ENCODE data around the gene RASGRP3. TPM values are rescaled to one million over a fixed set of nuclear protein-coding genes. Genes with fewer than 3 reads are reported as not detected.

Gene RASGRP3
- total RNA-seq, 1 donor from 2014 or later, result 0.94 TPM

GRCh38 chr2:33606100-33606499, 129.7 kb downstream of the RASGRP3 start:
- Mint-ChIP-seq H3K27ac (no peak overlapping the region), H3K4me3 (no peak overlapping the region), H3K36me3 (no peaks in the 10 kb centered on the region), H3K4me1 (ENCODE audit: unreplicated experiment) (peaks cover 13% of the 10 kb centered on the region), H3K9me3 (peaks cover under 1% of the 10 kb centered on the region), H3K27me3 (no peaks in the 10 kb centered on the region)
- TF ChIP-seq CTCF (conservative IDR thresholded peaks at IDR 0.05), result no peak
- DNase-seq (ENCODE audit: extremely low spot score, unreplicated experiment), result no peak

- H3K4me1 Mint-ChIP-seq (ENCODE audit: unreplicated experiment), result peaks cover 13% of the 10 kb centered on the region
- DNase-seq (ENCODE audit: extremely low spot score, unreplicated experiment), result no peak
- no peaks in the 10 kb centered on the region for H3K36me3 Mint-ChIP-seq
- no peak overlapping the region for H3K4me3 Mint-ChIP-seq
- TF ChIP-seq CTCF (conservative IDR thresholded peaks at IDR 0.05), result no peak
- H3K27ac Mint-ChIP-seq, result no peak overlapping the region
- no peaks in the 10 kb centered on the region for H3K27me3 Mint-ChIP-seq
- H3K9me3 Mint-ChIP-seq, result peaks cover 5% of the 10 kb centered on the region
These were observed 130.2 kb downstream of the RASGRP3 start for GRCh38 chr2:33606622-33607021.

- Mint-ChIP-seq H3K27ac (no peak overlapping the region), H3K4me3 (no peak overlapping the region), H3K4me1 (ENCODE audit: unreplicated experiment) (peaks cover 13% of the 10 kb centered on the region), H3K27me3 (no peaks in the 10 kb centered on the region), H3K9me3 (peaks cover 5% of the 10 kb centered on the region), H3K36me3 (no peaks in the 10 kb centered on the region)
- DNase-seq (ENCODE audit: extremely low spot score, unreplicated experiment), result no peak
- no peak for TF ChIP-seq CTCF (conservative IDR thresholded peaks at IDR 0.05)
These were observed 130.8 kb downstream of the RASGRP3 start for GRCh38 chr2:33607251-33607721.

- Mint-ChIP-seq H3K27ac (no peak overlapping the region), H3K4me1 (ENCODE audit: unreplicated experiment) (peaks cover 13% of the 10 kb centered on the region), H3K4me3 (no peak overlapping the region), H3K27me3 (no peaks in the 10 kb centered on the region), H3K36me3 (no peaks in the 10 kb centered on the region), H3K9me3 (peaks cover 5% of the 10 kb centered on the region)
- DNase-seq (ENCODE audit: extremely low spot score, unreplicated experiment), result no peak
- TF ChIP-seq CTCF (conservative IDR thresholded peaks at IDR 0.05), result no peak
These were observed 131.5 kb downstream of the RASGRP3 start for GRCh38 chr2:33607905-33608304.

- H3K9me3 Mint-ChIP-seq, result peaks cover 17% of the 10 kb centered on the region
- H3K4me3 Mint-ChIP-seq, result no peak overlapping the region
- no peaks in the 10 kb centered on the region for H3K36me3 Mint-ChIP-seq
- no peak for TF ChIP-seq CTCF (conservative IDR thresholded peaks at IDR 0.05)
- peaks cover 6% of the 10 kb centered on the region for H3K4me1 Mint-ChIP-seq (ENCODE audit: unreplicated experiment)
- no peak for DNase-seq (ENCODE audit: extremely low spot score, unreplicated experiment)
- no peaks in the 10 kb centered on the region for H3K27me3 Mint-ChIP-seq
- H3K27ac Mint-ChIP-seq, result no peak overlapping the region
These were observed 137.7 kb downstream of the RASGRP3 start for GRCh38 chr2:33614190-33614589.

Other genes with a start within 250 kb of the RASGRP3 start
- 41.3 and 54.1 TPM in 2 replicates for gene FAM98A, start 122.7 kb downstream of the RASGRP3 start, total RNA-seq (ENCODE audit: low replicate concordance)